PC-3 (cell line): ENCODE measurements around the gene TGFBR3L. TPM values are rescaled to one million over a fixed set of nuclear protein-coding genes. Genes with fewer than 3 reads are reported as not detected.
"Not testable (repeated sequence)": the region's sequence is repeated elsewhere in the genome, so short reads cannot be mapped to it uniquely, and the experiment has no call there.

ENCODE experiments used
- ATAC-seq: fragments of 200-7000 bp; cut with Tn5 transposase; 2 replicates; pipeline ENCODE4 v1.9.1; 2020; ENCODE audit warnings: mild to moderate bottlenecking, moderate library complexity
- BruUV-seq: library from RNA; stranded (reverse); fragments of 400-500 nt; replicated peaks from 2 replicates; lab custom pipeline; 2021; lab: Mats Ljungman, UMichigan
- CTCF ChIA-PET: fragments of 300-600 bp; sonication (Branson Sonifier 250); formaldehyde crosslinking; loops from one replicate; lab custom pipeline; 2022; ENCODE audit warnings: antibody characterized with exemption; lab: Charles Lee
- POLR2A ChIA-PET: fragments of 300-600 bp; sonication (Branson Sonifier 250); formaldehyde crosslinking; loops from one replicate; lab custom pipeline; 2022; ENCODE audit warnings: antibody characterized with exemption; ENCODE audit not compliant: unreplicated experiment; lab: Charles Lee
- DNase-seq: peaks from one replicate; pipeline ENCODE4 v3.0.0-alpha.2; 2015
- H2AFZ ChIP-seq: fragments of 300-600 bp; sonication (generic); 2 replicates; pipeline ENCODE4 v1.6.0; 2016; ENCODE audit warnings: antibody characterized with exemption, low read length
- H3F3A ChIP-seq: fragments of 300-600 bp; sonication (generic); one replicate; pipeline ENCODE4 v1.6.0; 2017; ENCODE audit warnings: antibody characterized with exemption, low read length, control low read depth, mild to moderate bottlenecking; ENCODE audit not compliant: unreplicated experiment
- H3K27ac ChIP-seq: fragments of 300-600 bp; sonication (generic); 2 replicates; pipeline ENCODE4 v1.5.1; 2016; ENCODE audit warnings: mild to moderate bottlenecking, low read length
- H3K27me3 ChIP-seq: fragments of 300-600 bp; sonication (generic); 2 replicates; pipeline ENCODE4 v1.6.1; 2016; ENCODE audit warnings: low read length, mixed read lengths
- H3K36me3 ChIP-seq: fragments of 300-600 bp; sonication (generic); 2 replicates; pipeline ENCODE4 v1.6.1; 2016; ENCODE audit warnings: low read depth, mixed run types, low read length, mixed read lengths
- H3K4me1 ChIP-seq: fragments of 300-600 bp; sonication (generic); 2 replicates; pipeline ENCODE4 v1.5.1; 2016; ENCODE audit warnings: low read length; ENCODE audit not compliant: insufficient read depth
- H3K4me2 ChIP-seq: fragments of 300-600 bp; sonication (generic); 2 replicates; pipeline ENCODE4 v1.6.0; 2016; ENCODE audit warnings: low read length
- H3K4me3 ChIP-seq: fragments of 300-600 bp; sonication (generic); 2 replicates; pipeline ENCODE4 v1.5.1; 2016; ENCODE audit warnings: mild to moderate bottlenecking, low read length, mixed read lengths
- H3K79me2 ChIP-seq: fragments of 300-600 bp; sonication (generic); 2 replicates; pipeline ENCODE4 v1.6.1; 2017; ENCODE audit warnings: low read length, mixed read lengths
- H3K9ac ChIP-seq: fragments of 300-600 bp; sonication (generic); 2 replicates; pipeline ENCODE4 v1.6.0; 2016; ENCODE audit warnings: mild to moderate bottlenecking, low read length
- H3K9me2 ChIP-seq: fragments of 300-600 bp; sonication (generic); replicated peaks from 2 replicates; pipeline ENCODE4 v1.6.1; 2016; ENCODE audit warnings: mixed run types, low read length, mixed read lengths
- H3K9me3 ChIP-seq: fragments of 300-600 bp; sonication (generic); 2 replicates; pipeline ENCODE4 v1.6.1; 2016; ENCODE audit warnings: low read length, mixed read lengths
- H4K20me1 ChIP-seq: fragments of 300-600 bp; sonication (generic); 2 replicates; pipeline ENCODE4 v1.6.1; 2016; ENCODE audit warnings: low read length, mixed read lengths
- EZH2 ChIP-seq: fragments of 300-600 bp; sonication (generic); IDR thresholded peaks from one replicate; pipeline ENCODE4 v1.6.1; 2017; ENCODE audit warnings: antibody characterized with exemption, mild to moderate bottlenecking, low read length; ENCODE audit not compliant: unreplicated experiment
- EZH2phosphoT487 ChIP-seq: fragments of 300-600 bp; sonication (generic); IDR thresholded peaks from 2 replicates; pipeline ENCODE4 v1.6.1; 2018; ENCODE audit warnings: mild to moderate bottlenecking, antibody characterized with exemption, low read length, borderline replicate concordance
- intact Hi-C: fragments of 100-400 bp; cut with micrococcal nuclease; formaldehyde crosslinking; loops from 2 replicates; pipeline ENCODE4 v1.9.0; 2023
- total RNA-seq: library from RNA; depleted of rRNA; stranded (reverse); fragments of >200 nt; gene quantifications from 2 replicates; pipeline ENCODE4 v1.2.3, GENCODE V29; 2014
- TF ChIP-seq, protein P1 (sequence below): fragments of 300-600 bp; sonication (generic); conservative IDR thresholded peaks from 2 replicates; pipeline ENCODE4 v1.5.1; 2017; ENCODE audit warnings: antibody characterized with exemption, low read depth, mild to moderate bottlenecking, low read length

Gene TGFBR3L
- total RNA-seq, 1 experiment from 2014 or later: 10.5 TPM

DNA sequence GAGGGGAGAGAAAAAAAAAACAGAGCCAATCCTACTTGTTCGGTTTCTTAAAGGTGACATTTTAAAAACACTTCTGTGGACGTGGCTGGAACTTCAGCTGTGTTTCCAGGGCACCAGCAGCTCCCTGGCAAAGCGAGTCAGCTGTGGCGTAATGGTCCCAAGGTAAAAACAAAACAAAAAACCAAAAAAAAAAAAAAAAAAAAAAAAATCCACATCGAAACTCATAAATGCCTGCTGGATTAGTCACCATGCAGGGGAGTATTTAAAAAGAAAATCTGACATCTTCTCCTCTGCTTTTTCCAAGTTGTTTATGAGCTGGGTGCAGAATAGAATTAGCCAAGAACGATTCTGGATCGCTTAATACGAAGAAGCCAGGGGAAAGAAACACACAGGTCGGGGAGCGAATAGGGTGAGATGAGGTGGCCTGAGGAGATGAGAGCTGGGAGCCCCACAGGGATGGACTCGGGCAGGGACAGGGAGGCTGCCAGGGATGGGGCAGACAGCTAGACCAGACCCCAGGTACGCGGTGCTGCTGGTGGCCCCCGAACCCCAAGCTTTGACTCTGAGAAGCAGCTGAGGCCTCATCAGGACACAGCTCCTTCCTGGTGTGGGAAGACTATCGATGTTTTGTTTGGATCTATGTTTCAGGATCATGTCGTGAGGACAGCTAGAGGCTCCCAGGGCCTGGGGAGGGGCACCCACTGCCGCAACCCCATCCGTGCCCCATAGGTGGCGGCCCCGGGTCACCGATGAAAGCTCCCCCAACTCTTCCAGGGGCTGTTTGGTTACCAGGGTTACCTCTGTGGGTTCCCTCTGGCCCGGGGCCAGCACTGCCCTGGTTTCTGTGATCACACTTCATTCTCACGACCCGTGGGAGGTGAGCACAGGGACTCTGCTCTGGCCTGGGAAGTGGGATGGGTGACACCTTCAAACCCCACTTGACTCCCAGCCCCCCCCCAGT is 14.4 kb downstream of the TGFBR3L start:
- no peaks in the 10 kb centered on the region for H3F3A ChIP-seq
- H3K9me2 ChIP-seq: no peaks in the 10 kb centered on the region
- no peak overlapping the region for H2AFZ ChIP-seq
- 0 out of 2 replicates have a peak, but pooled peaks cover 5% of the 10 kb centered on the region for H4K20me1 ChIP-seq
- no peaks in the 10 kb centered on the region for H3K27me3 ChIP-seq
- H3K9ac ChIP-seq: peak overlapping the region; percentile 42
- peak overlapping the region; percentile 55 for H3K4me2 ChIP-seq
- peak; percentile 87 for DNase-seq
- BruUV-seq: TSS peak; percentile 70
- ChIA-PET CTCF (interaction anchor here (0.5 to 1.6 kb wide), 8 partner anchors 8 to 423 kb away, joined by 3 to 20 read pairs (median 8); partner anchors contain the start of genes ELAVL1, SNAPC2 and TIMM44), POLR2A (interaction anchor here (0.6 to 1.5 kb wide), 8 partner anchors 8 to 578 kb away, joined by 5 to 47 read pairs (median 20); partner anchors contain the start of genes SNAPC2 and TIMM44)
- peak overlapping the region; percentile 86 for H3K27ac ChIP-seq
- TF ChIP-seq, protein P1, sequence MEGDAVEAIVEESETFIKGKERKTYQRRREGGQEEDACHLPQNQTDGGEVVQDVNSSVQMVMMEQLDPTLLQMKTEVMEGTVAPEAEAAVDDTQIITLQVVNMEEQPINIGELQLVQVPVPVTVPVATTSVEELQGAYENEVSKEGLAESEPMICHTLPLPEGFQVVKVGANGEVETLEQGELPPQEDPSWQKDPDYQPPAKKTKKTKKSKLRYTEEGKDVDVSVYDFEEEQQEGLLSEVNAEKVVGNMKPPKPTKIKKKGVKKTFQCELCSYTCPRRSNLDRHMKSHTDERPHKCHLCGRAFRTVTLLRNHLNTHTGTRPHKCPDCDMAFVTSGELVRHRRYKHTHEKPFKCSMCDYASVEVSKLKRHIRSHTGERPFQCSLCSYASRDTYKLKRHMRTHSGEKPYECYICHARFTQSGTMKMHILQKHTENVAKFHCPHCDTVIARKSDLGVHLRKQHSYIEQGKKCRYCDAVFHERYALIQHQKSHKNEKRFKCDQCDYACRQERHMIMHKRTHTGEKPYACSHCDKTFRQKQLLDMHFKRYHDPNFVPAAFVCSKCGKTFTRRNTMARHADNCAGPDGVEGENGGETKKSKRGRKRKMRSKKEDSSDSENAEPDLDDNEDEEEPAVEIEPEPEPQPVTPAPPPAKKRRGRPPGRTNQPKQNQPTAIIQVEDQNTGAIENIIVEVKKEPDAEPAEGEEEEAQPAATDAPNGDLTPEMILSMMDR: peak; percentile 68
- TF ChIP-seq EZH2phosphoT487: no peak
- no peaks in the 10 kb centered on the region for H3K79me2 ChIP-seq
- H3K4me3 ChIP-seq: peak overlapping the region; percentile 21; the same call in 1 of the 2 replicates
- H3K4me1 ChIP-seq: peaks cover 44% of the 10 kb centered on the region
- H3K9me3 ChIP-seq: no peaks in the 10 kb centered on the region
- H3K36me3 ChIP-seq: peaks cover 36% of the 10 kb centered on the region
- ATAC-seq: peak; percentile 25
- intact Hi-C loops: loop anchor here (1.0 to 5.0 kb wide), 2 partner anchors 14 to 77 kb away; partner anchors contain the start of gene TIMM44

DNA sequence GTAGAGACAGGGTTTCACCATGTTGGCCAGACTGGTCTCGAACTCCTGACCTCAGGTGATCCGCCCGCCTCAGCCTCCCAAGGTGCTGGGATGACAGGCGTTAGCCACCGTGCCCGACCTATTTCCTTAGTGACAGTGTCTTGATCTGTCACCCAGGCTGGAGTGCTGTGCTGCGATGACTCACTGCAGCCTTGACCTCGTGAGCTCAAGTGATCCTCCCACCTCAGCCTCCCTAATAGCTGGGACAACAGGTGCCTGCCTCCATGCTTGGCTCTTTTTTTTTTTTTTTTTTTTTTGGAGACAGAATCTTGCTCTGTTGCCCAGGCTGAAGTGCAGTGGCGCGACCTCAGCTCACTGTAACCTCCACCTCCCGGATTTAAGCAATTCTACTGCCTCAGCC is 15.4 kb downstream of the TGFBR3L start:
- ATAC-seq, H3K9me3 ChIP-seq, BruUV-seq, H3K27me3 ChIP-seq, H3K4me3 ChIP-seq, intact Hi-C loops, H3K79me2 ChIP-seq, CTCF ChIA-PET, H3F3A ChIP-seq, H3K9me2 ChIP-seq, H2AFZ ChIP-seq, H4K20me1 ChIP-seq: not testable (repeated sequence)
- H3K4me1 ChIP-seq: peaks cover 44% of the 10 kb centered on the region
- H3K27ac ChIP-seq: peak overlapping the region; percentile 86
- DNase-seq: peak; percentile 49
- H3K4me2 ChIP-seq: peak overlapping the region; percentile 55; the same call in 1 of the 2 replicates
- POLR2A ChIA-PET: interaction anchor here (0.6 to 1.2 kb wide), 2 partner anchors 14 to 248 kb away, joined by 5 to 23 read pairs; partner anchors contain the start of gene TIMM44
- H3K9ac ChIP-seq: 0 out of 2 replicates have a peak overlapping the region, but pooled peaks have one; percentile 42
- peaks cover 44% of the 10 kb centered on the region for H3K36me3 ChIP-seq

DNA sequence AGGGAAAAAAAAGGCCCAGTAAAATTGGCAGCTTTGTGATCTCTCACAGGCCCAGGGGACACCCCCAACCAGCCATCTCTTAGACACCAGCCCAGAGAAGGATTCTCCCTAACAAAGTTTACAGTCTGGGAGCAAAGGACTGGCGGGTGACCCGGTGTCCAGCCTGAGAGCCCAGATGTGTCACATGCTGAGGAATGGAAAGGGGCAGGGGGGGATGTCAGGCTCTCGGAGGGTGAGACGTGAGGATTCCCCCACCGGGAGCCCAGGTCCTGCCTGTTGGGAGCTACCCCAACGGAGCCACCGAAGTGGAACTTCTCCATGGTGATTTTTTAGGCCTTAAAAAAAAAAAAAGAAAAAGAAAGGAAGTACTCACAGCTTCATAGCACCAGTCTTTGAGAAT is 16.1 kb downstream of the TGFBR3L start:
- no peak overlapping the region for H3K9ac ChIP-seq
- ChIA-PET POLR2A (interaction anchor here (0.6 to 1.2 kb wide), 2 partner anchors 13 to 247 kb away, joined by 5 to 23 read pairs; partner anchors contain the start of gene TIMM44), CTCF (no interaction called here)
- H3K4me2 ChIP-seq: no peak overlapping the region
- H2AFZ ChIP-seq: no peak overlapping the region
- no peaks in the 10 kb centered on the region for H3K9me3 ChIP-seq
- H4K20me1 ChIP-seq: 0 out of 2 replicates have a peak, but pooled peaks cover 5% of the 10 kb centered on the region
- BruUV-seq: no TSS peak
- no peak for DNase-seq
- H3K36me3 ChIP-seq: peaks cover 49% of the 10 kb centered on the region
- ATAC-seq: no peak
- no peaks in the 10 kb centered on the region for H3K27me3 ChIP-seq
- no peaks in the 10 kb centered on the region for H3F3A ChIP-seq
- H3K4me1 ChIP-seq: peaks cover 39% of the 10 kb centered on the region
- H3K79me2 ChIP-seq: no peaks in the 10 kb centered on the region
- H3K9me2 ChIP-seq: no peaks in the 10 kb centered on the region
- intact Hi-C loops: no loop called here
- no peak overlapping the region for H3K4me3 ChIP-seq
- TF ChIP-seq EZH2: no peak
- no peak for TF ChIP-seq EZH2phosphoT487
- TF ChIP-seq, protein P1: no peak
- 0 out of 2 replicates have a peak overlapping the region, but pooled peaks have one; percentile 86 for H3K27ac ChIP-seq
